Measurements from ENCODE around the gene ATAD3A. TPM values are rescaled to one million over a fixed set of nuclear protein-coding genes. Genes with fewer than 3 reads are reported as not detected.

The ATAD3A gene
- total RNA-seq, 1 experiment from 2014 or later = 55.8 TPM

- Histone ChIP-seq H4K5ac (ENCODE audit: insufficient read length, low read depth, low read length) (no peak overlapping the region), H2AK5ac (ENCODE audit: insufficient read length, low read length) (no peak overlapping the region), H3K4ac (ENCODE audit: low read depth, low read length) (no peak overlapping the region), H3K79me2 (ENCODE audit: insufficient read depth, low read length) (no peaks in the 10 kb centered on the region), H2BK5ac (ENCODE audit: insufficient read length, low read length) (no peak overlapping the region), H3K9ac (ENCODE audit: extremely low read depth, insufficient read length, low read length) (no peak overlapping the region), H3K79me1 (ENCODE audit: insufficient read depth, low read depth, low read length, poor library complexity, severe bottlenecking) (peaks cover 1% of the 10 kb centered on the region), H2BK12ac (ENCODE audit: insufficient read length, low read depth, low read length) (no peak overlapping the region), H3K27me3 (ENCODE audit: insufficient read depth, low read length) (no peaks in the 10 kb centered on the region), H3K18ac (ENCODE audit: insufficient read length, low read depth, low read length) (no peak overlapping the region), H4K91ac (ENCODE audit: insufficient read length, low read depth, low read length) (no peak overlapping the region), H3K23ac (ENCODE audit: insufficient read length, low read depth, low read length) (no peak overlapping the region), H3K23me2 (ENCODE audit: insufficient read length, low read depth, low read length, poor library complexity, severe bottlenecking) (no peaks in the 10 kb centered on the region), H3K14ac (ENCODE audit: insufficient read depth, low read length) (no peak overlapping the region), H2BK20ac (ENCODE audit: low read depth, low read length, poor library complexity, severe bottlenecking) (no peak overlapping the region), H3T11ph (ENCODE audit: low read length) (no peak overlapping the region), H3K9me3 (ENCODE audit: control insufficient read depth, low read depth, low read length) (no peaks in the 10 kb centered on the region), H3K4me1 (ENCODE audit: insufficient read depth, low read length) (no peaks in the 10 kb centered on the region), H3K56ac (ENCODE audit: insufficient read length, low read depth, low read length) (no peak overlapping the region), H3K4me2 (ENCODE audit: insufficient read depth, insufficient read length, low read length) (no peak overlapping the region), H2BK120ac (ENCODE audit: low read depth, low read length, poor library complexity, severe bottlenecking) (no peak overlapping the region), H4K8ac (replicated peaks; ENCODE audit: insufficient read length, low read depth, low read length) (no peak overlapping the region), H3K27ac (ENCODE audit: insufficient read length, low read depth, low read length) (no peak overlapping the region), H2AFZ (ENCODE audit: low read length) (no peak overlapping the region), H4K20me1 (ENCODE audit: control insufficient read depth, insufficient read depth, insufficient read length) (no peaks in the 10 kb centered on the region), H2BK15ac (ENCODE audit: low read depth, low read length) (no peak overlapping the region)
- no peaks in the 10 kb centered on the region for H3K4me1 Mint-ChIP-seq
- TF ChIP-seq, protein P1, sequence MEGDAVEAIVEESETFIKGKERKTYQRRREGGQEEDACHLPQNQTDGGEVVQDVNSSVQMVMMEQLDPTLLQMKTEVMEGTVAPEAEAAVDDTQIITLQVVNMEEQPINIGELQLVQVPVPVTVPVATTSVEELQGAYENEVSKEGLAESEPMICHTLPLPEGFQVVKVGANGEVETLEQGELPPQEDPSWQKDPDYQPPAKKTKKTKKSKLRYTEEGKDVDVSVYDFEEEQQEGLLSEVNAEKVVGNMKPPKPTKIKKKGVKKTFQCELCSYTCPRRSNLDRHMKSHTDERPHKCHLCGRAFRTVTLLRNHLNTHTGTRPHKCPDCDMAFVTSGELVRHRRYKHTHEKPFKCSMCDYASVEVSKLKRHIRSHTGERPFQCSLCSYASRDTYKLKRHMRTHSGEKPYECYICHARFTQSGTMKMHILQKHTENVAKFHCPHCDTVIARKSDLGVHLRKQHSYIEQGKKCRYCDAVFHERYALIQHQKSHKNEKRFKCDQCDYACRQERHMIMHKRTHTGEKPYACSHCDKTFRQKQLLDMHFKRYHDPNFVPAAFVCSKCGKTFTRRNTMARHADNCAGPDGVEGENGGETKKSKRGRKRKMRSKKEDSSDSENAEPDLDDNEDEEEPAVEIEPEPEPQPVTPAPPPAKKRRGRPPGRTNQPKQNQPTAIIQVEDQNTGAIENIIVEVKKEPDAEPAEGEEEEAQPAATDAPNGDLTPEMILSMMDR (conservative IDR thresholded peaks at IDR 0.05) = no peak
- H3K4me3 Mint-ChIP-seq = no peak overlapping the region
- no peaks in the 10 kb centered on the region for H3K27me3 Mint-ChIP-seq (ENCODE audit: low read depth)
- no peaks in the 10 kb centered on the region for H3K9me3 Mint-ChIP-seq
- no peak overlapping the region for H3K27ac Mint-ChIP-seq
- H3K36me3 Mint-ChIP-seq (ENCODE audit: insufficient read depth in 1 of 3, low read depth in 3 of 3) = peaks cover 23 to 56% (median 46%) of the 10 kb centered on the region in 3 experiments; a peak in 6 of 7 replicates
- WGBS (ENCODE audit: extremely low coverage, insufficient read length, low lambda C conversion rate) = no CpG with 5 or more reads among the region's 14 CpGs
- DNase-seq = no peak
Measured at GRCh38 chr1:1482856-1483255, 29.1 kb upstream of the ATAD3A start.
